Activated gamma-delta T cell (primary cell): ENCODE measurements around the gene C7.
"Not testable (repeated sequence)": the region's sequence is repeated elsewhere in the genome, so short reads cannot be mapped to it uniquely, and the experiment has no call there.

Experiments used
- DNase-seq: peaks from one replicate; lab custom pipeline; 2025; lab: John Stamatoyannopoulos, UW

Gene C7

GRCh38 chr5:40991168-40991980 lies 82.1 kb downstream of the C7 start:
- no peak for DNase-seq

- no peak for DNase-seq
Measured at GRCh38 chr5:40991981-40992559, 82.8 kb downstream of the C7 start.

- no peak for DNase-seq
Measured at GRCh38 chr5:40995801-40996586, 86.7 kb downstream of the C7 start.

- no peak for DNase-seq
Measured at GRCh38 chr5:40999142-40999541, 89.8 kb downstream of the C7 start.

- DNase-seq: no peak
Measured at GRCh38 chr5:40999966-41000365, 90.7 kb downstream of the C7 start.

- no peak for DNase-seq
Measured at GRCh38 chr5:41003670-41004376, 94.5 kb downstream of the C7 start.

DNA sequence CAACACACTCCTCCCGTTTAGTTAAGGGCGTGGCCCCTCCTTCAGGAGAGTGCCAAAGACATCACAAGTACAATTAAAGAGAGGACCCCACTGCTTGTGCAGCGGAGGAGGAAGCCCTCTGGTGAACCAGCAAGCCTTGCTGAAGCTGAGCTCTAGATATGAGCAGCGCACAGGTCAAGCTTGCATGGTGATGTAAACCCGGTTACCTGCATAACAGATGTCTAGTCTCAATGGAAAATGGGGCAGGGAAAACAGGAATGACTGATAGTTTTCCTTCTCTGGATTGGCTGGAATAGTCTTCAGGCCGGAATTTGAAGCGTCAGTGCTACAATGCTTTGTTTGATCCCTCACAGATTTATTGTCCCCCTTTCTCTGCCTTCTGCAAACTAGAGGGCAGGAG lies 95.6 kb downstream of the C7 start:
- no peak for DNase-seq

GRCh38 chr5:41009232-41009631 lies 99.9 kb downstream of the C7 start:
- DNase-seq: no peak

DNA sequence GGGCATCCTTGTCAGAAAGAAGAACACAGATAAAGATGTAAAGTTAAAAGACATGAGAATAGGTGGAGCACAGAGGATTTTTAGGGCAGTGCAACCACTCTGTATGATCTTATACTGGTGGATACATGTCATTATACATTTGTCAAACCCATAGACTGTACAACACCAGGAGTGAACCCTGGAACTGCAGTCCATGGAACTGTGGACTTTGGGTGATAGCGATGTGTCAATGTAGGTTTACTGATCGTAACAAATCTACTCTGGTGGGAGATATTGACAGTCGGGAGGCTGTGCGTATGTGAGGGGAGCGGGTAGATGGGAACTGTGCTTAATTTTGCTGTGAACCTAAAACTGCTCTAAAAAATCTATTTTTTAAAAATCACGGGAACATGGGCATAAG lies 101.3 kb downstream of the C7 start:
- DNase-seq: no peak

GRCh38 chr5:41012318-41012717 lies 103.0 kb downstream of the C7 start:
- DNase-seq: no peak

DNA sequence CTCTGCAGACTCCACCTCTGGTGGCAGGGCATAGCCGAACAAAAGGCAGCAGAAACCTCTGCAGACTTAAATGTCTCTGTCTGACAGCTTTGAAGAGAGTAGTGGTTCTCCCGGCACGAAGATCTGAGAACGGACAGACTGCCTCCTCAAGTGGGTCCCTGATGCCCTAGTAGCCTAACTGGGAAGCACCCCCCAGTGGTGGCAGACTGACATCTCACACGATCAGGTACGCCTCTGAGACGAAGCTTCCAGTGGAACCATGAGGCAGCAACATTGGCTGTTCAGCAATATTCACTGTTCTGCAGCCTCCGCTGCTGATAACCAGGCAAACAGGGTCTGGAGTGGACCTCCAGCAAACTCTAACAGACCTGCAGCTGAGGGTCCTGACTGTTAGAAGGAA lies 113.3 kb downstream of the C7 start:
- not testable (repeated sequence) for DNase-seq
